ENCODE measurements around the gene OAS2.
"Not testable (repeated sequence)": the region's sequence is repeated elsewhere in the genome, so short reads cannot be mapped to it uniquely, and the experiment has no call there.

Gene OAS2

GRCh38 chr12:112957125-112957524 lies 21.2 kb upstream of the OAS2 start:
- not testable (repeated sequence) for DNase-seq

GRCh38 chr12:112961074-112961473 lies 17.2 kb upstream of the OAS2 start:
- DNase-seq, result no peak

- DNase-seq, result no peak
Measured at GRCh38 chr12:112961536-112961935, 16.8 kb upstream of the OAS2 start.

- DNase-seq, result no peak
Measured at GRCh38 chr12:112962561-112962960, 15.8 kb upstream of the OAS2 start.

GRCh38 chr12:112963227-112963861 lies 15.0 kb upstream of the OAS2 start:
- DNase-seq, result no peak

GRCh38 chr12:112964067-112964670 lies 14.2 kb upstream of the OAS2 start:
- DNase-seq, result no peak

GRCh38 chr12:112964915-112965314 lies 13.4 kb upstream of the OAS2 start:
- no peak for DNase-seq

GRCh38 chr12:112965643-112966042 lies 12.7 kb upstream of the OAS2 start:
- no peak for DNase-seq

- DNase-seq, result no peak
Measured at GRCh38 chr12:112967306-112967705, 11.0 kb upstream of the OAS2 start.

- no peak for DNase-seq
Measured at GRCh38 chr12:112967858-112968257, 10.5 kb upstream of the OAS2 start.

GRCh38 chr12:112969547-112970306 lies 8.6 kb upstream of the OAS2 start:
- DNase-seq, result no peak

- no peak for DNase-seq
Measured at GRCh38 chr12:112970391-112970790, 7.9 kb upstream of the OAS2 start.

- DNase-seq, result peak; percentile 12
Measured at GRCh38 chr12:112971248-112971647, 7.1 kb upstream of the OAS2 start.

- DNase-seq, result no peak
Measured at GRCh38 chr12:112973011-112973735, 5.1 kb upstream of the OAS2 start.

GRCh38 chr12:112973818-112974231 lies 4.5 kb upstream of the OAS2 start:
- no peak for DNase-seq

GRCh38 chr12:112974904-112975303 lies 3.4 kb upstream of the OAS2 start:
- DNase-seq, result no peak

- no peak for DNase-seq
Measured at GRCh38 chr12:112977139-112977538, 1.2 kb upstream of the OAS2 start.

GRCh38 chr12:112977641-112978040 lies 678 bp upstream of the OAS2 start:
- DNase-seq, result no peak

GRCh38 chr12:112979041-112979680 lies 842 bp downstream of the OAS2 start:
- DNase-seq, result no peak

- no peak for DNase-seq
Measured at GRCh38 chr12:112980491-112981158, 2.3 kb downstream of the OAS2 start.

GRCh38 chr12:112985642-112986290 lies 7.4 kb downstream of the OAS2 start:
- no peak for DNase-seq

GRCh38 chr12:112986291-112986800 lies 8.0 kb downstream of the OAS2 start:
- DNase-seq, result no peak

All from eye (tissue), 1 donor.